ENCODE measurements around the gene NRXN3. TPM values are rescaled to one million over a fixed set of nuclear protein-coding genes. Genes with fewer than 3 reads are reported as not detected.

NRXN3 gene
- total RNA-seq, 1 donor from 2014 or later: under 0.01 TPM

DNA sequence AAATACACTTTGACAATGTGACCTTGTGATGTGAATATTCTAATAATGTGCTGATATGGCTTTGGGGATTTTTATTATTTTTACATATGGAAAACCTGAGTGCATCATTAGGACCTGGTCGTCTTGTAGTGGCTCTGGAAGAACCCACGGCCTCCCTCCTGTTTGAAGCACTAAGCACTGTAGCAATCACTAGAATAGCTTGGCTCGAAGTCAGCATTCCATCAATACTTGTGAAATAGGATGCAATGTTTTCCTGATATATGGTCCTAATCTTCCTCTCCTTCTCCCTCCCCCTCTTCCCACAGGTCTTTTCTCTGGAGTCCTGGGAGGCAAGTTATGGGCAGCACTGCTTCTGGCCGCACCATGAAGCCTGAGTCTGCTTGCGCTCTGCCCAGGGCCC is 71.9 kb downstream of the NRXN3 start:
- DNase-seq (ENCODE audit: low read depth in 2 of 2): no peak

- DNase-seq (ENCODE audit: low read depth in 2 of 2): no peak
These were observed 73.0 kb downstream of the NRXN3 start for GRCh38 chr14:78243187-78243586.

- DNase-seq (ENCODE audit: low read depth in 2 of 2): no peak
These were observed 75.1 kb downstream of the NRXN3 start for GRCh38 chr14:78245238-78245637.

DNA sequence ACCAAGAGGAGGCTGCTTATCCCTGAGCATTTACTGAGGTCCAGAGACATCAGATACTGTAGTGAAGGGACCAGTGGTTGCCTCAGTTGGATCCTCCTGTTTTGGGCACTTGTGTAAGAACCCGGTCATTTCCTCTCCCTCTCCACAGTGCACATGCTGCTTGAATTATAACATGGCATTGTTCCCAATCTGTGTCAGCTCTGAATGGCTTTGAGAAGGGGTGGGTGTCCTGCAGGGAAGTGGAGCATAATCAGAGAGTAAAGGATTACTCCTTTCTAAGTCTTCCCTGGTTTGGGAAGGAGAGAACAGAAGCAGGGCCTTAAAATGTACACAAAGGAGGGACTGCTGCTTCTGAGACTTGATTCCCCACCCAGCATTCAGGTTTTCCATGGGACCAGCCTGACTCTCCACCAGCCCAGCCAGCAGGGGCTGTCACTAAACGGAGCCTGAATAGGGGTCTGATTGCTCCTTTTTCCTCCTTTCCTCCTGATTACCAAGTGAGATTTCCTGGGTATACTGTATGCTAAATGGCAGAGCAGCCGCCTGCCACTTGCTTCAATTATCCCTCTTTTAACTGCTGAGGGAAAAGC is 78.4 kb downstream of the NRXN3 start:
- DNase-seq (ENCODE audit: low read depth in 2 of 2): no peak

GRCh38 chr14:78251308-78251707 is 81.1 kb downstream of the NRXN3 start:
- no peak for DNase-seq (ENCODE audit: low read depth in 2 of 2)

GRCh38 chr14:78253986-78254385 is 83.8 kb downstream of the NRXN3 start:
- no peak for DNase-seq (ENCODE audit: low read depth in 2 of 2)

DNA sequence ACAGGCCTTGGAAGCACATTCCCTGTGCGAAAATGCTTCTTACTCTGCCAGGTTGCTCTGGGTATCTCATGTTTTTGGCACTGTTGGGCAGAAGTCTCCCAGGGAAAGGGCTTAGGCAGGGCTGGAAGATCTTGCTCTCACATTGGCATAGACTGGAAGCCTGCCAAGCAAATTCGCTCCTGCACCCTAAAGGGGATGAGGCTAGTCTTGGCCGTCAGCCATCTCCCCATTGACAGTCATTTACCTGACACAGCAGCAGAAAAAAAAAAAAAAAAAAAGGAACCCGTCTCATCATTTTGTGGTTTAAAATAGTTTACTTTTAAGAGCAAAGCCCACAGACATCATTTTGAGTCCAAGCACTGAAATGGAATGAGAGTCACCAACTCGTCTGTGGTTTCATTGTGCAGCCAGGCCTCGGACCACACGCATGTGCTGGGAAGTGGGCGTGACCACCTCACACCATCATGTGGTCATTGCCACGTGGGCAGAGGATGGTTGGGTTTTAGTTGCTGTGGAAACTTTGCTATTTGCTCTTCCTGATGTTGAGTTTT is 84.8 kb downstream of the NRXN3 start:
- no peak for DNase-seq (ENCODE audit: low read depth in 2 of 2)

DNA sequence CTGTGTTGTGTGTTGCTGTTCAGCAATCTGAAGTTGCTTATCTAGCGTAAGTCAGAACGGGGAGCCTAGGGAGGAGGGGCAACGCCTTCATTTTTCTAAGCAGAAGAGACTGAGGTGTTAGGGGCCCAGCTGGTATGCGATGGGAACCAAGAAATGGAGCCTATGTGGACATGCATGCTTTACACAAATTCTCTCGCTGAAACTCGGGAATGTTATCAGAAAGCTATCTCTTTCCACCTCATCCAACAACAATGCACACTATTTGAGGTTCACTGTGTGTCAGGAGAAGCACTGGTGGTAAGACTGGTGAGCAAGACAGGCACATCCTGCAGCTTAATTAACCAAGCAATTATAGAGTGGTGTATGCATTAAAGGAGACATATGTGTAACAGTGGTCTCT is 89.7 kb downstream of the NRXN3 start:
- DNase-seq (ENCODE audit: low read depth in 2 of 2): no peak

- no peak for DNase-seq (ENCODE audit: low read depth in 2 of 2)
These were observed 108.5 kb downstream of the NRXN3 start for GRCh38 chr14:78278464-78279250.

DNA sequence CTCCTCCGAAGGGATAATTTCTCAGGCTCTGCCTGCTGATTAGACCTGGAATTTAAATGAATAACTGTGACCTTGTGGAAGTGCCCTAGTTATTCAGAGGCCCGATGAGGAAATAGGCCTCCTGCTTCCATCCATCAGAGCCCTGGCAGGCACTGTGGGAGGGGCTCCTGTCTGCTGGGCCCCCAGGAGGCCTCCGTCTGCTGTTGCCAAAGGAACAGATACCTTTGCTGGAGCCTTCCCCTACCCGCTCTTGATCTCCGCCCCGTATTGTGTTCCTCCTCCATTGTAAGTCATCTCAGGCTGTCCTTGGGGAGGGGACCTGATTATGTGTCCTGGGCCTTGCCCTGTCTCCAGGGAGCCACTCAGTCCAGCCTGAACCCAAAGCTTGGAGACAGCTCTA is 112.3 kb downstream of the NRXN3 start:
- DNase-seq (ENCODE audit: low read depth in 2 of 2): no peak

GRCh38 chr14:78286210-78286609 is 116.0 kb downstream of the NRXN3 start:
- DNase-seq (ENCODE audit: low read depth in 2 of 2): no peak

DNA sequence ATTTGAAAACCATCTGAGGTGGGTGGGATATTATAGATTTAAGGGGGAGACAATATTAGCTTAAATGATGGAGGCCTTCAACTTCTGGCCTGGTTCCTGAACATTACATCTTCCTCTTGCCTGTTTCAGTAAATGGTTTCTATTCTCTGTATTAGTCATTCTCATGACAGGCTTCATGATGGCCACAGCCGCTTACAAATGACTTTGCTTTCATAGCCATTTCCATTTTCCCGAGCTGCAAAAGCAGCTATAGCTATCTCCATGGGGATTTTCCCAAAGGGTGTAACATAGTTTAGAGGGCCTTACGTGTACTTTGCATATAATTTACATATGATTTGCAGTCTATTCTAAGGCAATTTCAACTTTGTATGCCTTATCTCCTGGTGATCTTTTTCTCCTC is 121.8 kb downstream of the NRXN3 start:
- DNase-seq (ENCODE audit: low read depth in 2 of 2): no peak

- no peak for DNase-seq (ENCODE audit: low read depth in 2 of 2)
These were observed 127.7 kb downstream of the NRXN3 start for GRCh38 chr14:78297858-78298257.

GRCh38 chr14:78298298-78298697 is 128.1 kb downstream of the NRXN3 start:
- DNase-seq (ENCODE audit: low read depth in 2 of 2): no peak

DNA sequence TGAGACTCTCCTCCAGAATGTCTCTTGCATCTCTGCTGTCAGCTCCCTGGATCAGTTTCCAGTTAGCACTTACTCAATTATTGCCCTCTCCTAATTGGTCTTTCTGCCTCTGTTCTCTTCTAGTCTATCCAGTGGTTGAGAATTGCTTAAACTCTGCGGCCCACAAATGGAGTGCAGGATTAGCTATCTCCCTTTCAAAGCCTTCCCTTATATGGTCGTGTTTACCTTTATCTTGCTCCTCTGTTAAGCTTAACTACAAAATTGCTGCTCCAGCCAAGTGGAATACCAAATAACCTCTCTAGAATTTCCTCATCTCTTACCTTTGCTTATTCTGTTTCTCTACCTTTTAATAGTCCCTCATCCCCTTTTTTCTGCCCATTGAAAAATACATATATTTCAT is 132.7 kb downstream of the NRXN3 start:
- no peak for DNase-seq (ENCODE audit: low read depth in 2 of 2)

DNA sequence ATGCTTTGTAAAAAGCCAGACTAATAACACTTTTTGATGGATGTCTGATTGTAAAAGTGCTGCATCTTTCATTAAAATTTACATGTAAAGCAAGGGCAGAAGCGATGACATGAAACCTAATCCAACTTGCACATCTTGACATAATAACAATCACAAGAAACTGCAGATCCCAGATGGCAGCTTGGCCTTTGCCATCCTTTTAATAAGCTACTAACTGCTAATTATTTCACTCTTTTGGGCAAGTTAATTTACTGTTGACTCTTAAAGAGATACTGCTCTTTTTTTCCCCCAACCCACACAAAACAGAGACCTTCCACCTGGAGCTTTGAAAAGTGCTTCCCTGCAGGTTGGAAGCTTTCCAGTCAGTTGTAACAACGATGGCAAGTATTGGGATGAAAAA is 137.5 kb downstream of the NRXN3 start:
- no peak for DNase-seq (ENCODE audit: low read depth in 2 of 2)

DNA sequence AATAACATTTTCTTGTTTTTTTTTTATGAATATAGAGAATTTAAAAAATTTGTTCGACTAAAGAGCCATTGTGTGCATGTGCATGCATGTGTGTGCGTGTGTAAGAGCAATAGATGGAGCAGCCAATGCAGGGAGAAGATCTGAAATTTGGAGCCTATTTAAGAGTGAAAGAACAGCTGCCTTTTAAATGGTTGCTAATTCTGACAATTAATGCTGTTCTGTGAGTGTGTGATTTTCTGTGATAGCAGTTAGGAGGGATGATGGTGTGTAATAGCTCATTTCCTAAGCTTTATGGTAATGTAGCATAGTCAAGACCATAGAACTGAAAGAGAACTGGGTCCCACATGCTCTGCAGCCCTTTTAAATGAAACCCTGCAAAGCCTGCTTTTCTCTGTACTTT is 137.9 kb downstream of the NRXN3 start:
- DNase-seq (ENCODE audit: low read depth in 2 of 2): no peak

GRCh38 chr14:78310272-78310671 is 140.1 kb downstream of the NRXN3 start:
- DNase-seq (ENCODE audit: low read depth in 2 of 2): no peak

- no peak for DNase-seq (ENCODE audit: low read depth in 2 of 2)
These were observed 143.3 kb downstream of the NRXN3 start for GRCh38 chr14:78313499-78313898.

GRCh38 chr14:78314484-78314883 is 144.3 kb downstream of the NRXN3 start:
- DNase-seq (ENCODE audit: low read depth in 2 of 2): no peak

GRCh38 chr14:78316052-78316451 is 145.9 kb downstream of the NRXN3 start:
- DNase-seq (ENCODE audit: low read depth in 2 of 2): no peak

DNA sequence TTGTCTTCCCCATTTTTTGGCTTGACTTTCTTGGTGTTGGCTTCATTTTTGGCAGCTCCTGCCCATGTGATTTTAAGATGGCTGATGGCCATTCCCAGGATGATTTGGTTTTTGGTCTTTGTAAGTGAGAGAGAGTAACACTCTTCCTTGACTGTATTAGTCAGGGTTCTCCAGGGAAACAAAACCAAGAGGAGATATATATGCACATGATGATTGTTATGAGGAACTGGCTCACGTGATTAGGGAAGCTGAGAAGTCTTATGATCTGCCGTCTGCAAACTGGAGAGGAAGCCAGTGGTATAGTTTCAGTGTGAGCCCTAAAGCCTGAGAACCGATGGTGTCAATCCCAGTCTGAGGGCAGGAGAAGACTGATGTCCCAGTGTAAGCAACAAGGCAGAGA is 146.6 kb downstream of the NRXN3 start:
- DNase-seq (ENCODE audit: low read depth in 2 of 2): no peak

- no peak for DNase-seq (ENCODE audit: low read depth in 2 of 2)
These were observed 149.2 kb downstream of the NRXN3 start for GRCh38 chr14:78319406-78319805.

Measured in dermis microvascular lymphatic vessel endothelial cell (primary cell).